Prostate gland (tissue), 2 donors: ENCODE measurements around the gene LRP4. TPM values are rescaled to one million over a fixed set of nuclear protein-coding genes. Genes with fewer than 3 reads are reported as not detected.

Source experiments
- DNase-seq: peaks from one replicate; pipeline ENCODE4 v3.0.0-alpha.2; 2019; ENCODE audit warnings: low spot score
- H3K27ac ChIP-seq, 2 donors: fragments of 200-600 bp; sonication (generic); 2 replicates each; pipeline ENCODE4 v1.5.1; 2017 to 2019
- H3K27me3 ChIP-seq: fragments of 200-600 bp; sonication (generic); replicated peaks from 2 replicates; pipeline ENCODE4 v1.5.1; 2019; ENCODE audit not compliant: insufficient read depth
- H3K36me3 ChIP-seq, 2 donors: fragments of 200-600 bp; sonication (generic); 1 replicate in 1 of 2; 2 replicates in 1 of 2; pipeline versions ENCODE4 v1.5.1 to v1.8.1; 2017 to 2019
- H3K4me1 ChIP-seq: fragments of 200-600 bp; sonication (generic); replicated peaks from 2 replicates; pipeline ENCODE4 v1.5.1; 2019
- H3K4me3 ChIP-seq, 2 donors: fragments of 200-600 bp; sonication (generic); 2 replicates each; pipeline ENCODE4 v1.5.1; 2017 to 2019
- H3K9me3 ChIP-seq: fragments of 200-600 bp; sonication (generic); 2 replicates; pipeline ENCODE4 v1.5.1; 2017
- POLR2A ChIP-seq: fragments of 450-650 bp; IDR thresholded peaks from one replicate; pipeline ENCODE4 v1.6.1; 2016; ENCODE audit warnings: antibody characterized with exemption, mild to moderate bottlenecking
- POLR2AphosphoS5 ChIP-seq: sonication (generic); formaldehyde crosslinking; IDR thresholded peaks from one replicate; pipeline ENCODE4 v1.6.1; 2017; ENCODE audit warnings: antibody characterized with exemption
- WGBS: methylation state at CpG from one replicate; pipeline ENCODE4 v1.1.5; 2018; 5-methylcytosine and 5-hydroxymethylcytosine counted together
- intact Hi-C: fragments of 100-400 bp; cut with DNase I; formaldehyde crosslinking; loops from one replicate; pipeline ENCODE4 v1.14.2; 2022
- total RNA-seq, 2 donors: library from RNA; depleted of rRNA; stranded (reverse); fragments of >200 nt; gene quantifications; one replicate each; pipeline ENCODE4 v1.1.0, GENCODE V29; 2016
- TF ChIP-seq, protein P1 (sequence below), 4 experiments: fragments of 200-600 bp in 2 of 4; fragments of 450-650 bp in 2 of 4; sonication (generic) in 2 of 4; IDR thresholded peaks; 1 replicate in 3 of 4; 2 replicates in 1 of 4; pipeline ENCODE4 v1.5.1; 2016 to 2019; ENCODE audit warnings: antibody characterized with exemption in 4 of 4, mild to moderate bottlenecking in 2 of 4, moderate library complexity in 2 of 4

The LRP4 gene
- total RNA-seq, 2 donors from 2014 or later, result 8.6 to 10.8 TPM

DNA sequence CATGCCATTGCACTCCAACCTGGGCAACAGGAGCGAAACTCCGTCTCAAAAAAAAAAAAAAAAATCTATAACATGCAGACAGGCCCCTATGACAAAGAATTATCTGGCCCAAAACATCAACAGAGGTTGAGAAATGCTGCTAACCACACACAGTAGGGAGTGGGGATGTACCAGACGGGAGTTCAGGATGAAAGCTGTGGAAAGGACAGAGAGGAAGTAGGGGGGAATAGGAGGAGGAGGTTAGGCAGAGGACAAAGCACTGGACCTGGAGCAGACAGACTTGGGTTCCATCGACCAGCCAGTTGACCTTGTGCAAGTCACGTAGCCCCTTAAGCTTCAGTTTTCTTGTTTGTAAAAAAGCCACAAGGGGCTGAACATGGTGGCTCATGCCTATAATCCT is 12.5 kb downstream of the LRP4 start:
- intact Hi-C loops, result no loop called here

DNA sequence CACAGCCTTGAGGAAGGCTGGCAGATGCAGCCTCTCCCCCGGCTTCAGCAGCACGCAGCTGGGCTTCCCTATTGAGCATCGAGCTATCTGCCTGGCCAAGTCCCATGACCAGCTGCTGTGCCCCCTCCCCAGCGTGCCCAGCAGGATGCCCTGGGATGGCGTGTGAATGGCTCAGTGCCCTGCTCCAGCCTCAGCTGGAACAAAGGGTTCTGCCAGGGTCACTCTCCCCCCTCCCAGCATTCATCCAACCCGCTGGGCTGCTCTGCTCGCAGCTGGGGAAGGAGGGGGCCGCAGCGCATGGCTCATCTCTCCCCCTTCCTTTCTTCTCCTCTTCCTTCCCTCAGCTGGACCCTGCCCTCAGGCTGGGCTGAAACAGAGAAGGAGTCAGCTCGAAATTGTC is 14.5 kb downstream of the LRP4 start:
- no peaks in the 10 kb centered on the region for H3K4me1 ChIP-seq
- H3K36me3 ChIP-seq, result no peaks in the 10 kb centered on the region
- intact Hi-C loops, result no loop called here
- WGBS, result 69% methylated on average over 10 of the region's 10 CpGs
- H3K4me3 ChIP-seq, result no peak overlapping the region
- H3K27me3 ChIP-seq, result no peaks in the 10 kb centered on the region
- no peak overlapping the region for H3K27ac ChIP-seq
- TF ChIP-seq POLR2A (no peak), POLR2AphosphoS5 (no peak)
- TF ChIP-seq, protein P1, sequence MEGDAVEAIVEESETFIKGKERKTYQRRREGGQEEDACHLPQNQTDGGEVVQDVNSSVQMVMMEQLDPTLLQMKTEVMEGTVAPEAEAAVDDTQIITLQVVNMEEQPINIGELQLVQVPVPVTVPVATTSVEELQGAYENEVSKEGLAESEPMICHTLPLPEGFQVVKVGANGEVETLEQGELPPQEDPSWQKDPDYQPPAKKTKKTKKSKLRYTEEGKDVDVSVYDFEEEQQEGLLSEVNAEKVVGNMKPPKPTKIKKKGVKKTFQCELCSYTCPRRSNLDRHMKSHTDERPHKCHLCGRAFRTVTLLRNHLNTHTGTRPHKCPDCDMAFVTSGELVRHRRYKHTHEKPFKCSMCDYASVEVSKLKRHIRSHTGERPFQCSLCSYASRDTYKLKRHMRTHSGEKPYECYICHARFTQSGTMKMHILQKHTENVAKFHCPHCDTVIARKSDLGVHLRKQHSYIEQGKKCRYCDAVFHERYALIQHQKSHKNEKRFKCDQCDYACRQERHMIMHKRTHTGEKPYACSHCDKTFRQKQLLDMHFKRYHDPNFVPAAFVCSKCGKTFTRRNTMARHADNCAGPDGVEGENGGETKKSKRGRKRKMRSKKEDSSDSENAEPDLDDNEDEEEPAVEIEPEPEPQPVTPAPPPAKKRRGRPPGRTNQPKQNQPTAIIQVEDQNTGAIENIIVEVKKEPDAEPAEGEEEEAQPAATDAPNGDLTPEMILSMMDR (IDR thresholded peaks at IDR 0.05), result no peak
- DNase-seq, result no peak
- no peaks in the 10 kb centered on the region for H3K9me3 ChIP-seq

More for the DNA sequence above, 12.5 kb downstream of the LRP4 start:
- H3K4me1 ChIP-seq, result no peaks in the 10 kb centered on the region
- no peaks in the 10 kb centered on the region for H3K36me3 ChIP-seq
- no peaks in the 10 kb centered on the region for H3K27me3 ChIP-seq
- no peaks in the 10 kb centered on the region for H3K9me3 ChIP-seq
- no peak overlapping the region for H3K4me3 ChIP-seq
- DNase-seq, result no peak
- no peak overlapping the region for H3K27ac ChIP-seq
- TF ChIP-seq POLR2A, result no peak
- no peak for TF ChIP-seq POLR2AphosphoS5
- TF ChIP-seq, protein P1 (IDR thresholded peaks at IDR 0.05), result no peak
- 94% methylated on average over 4 of the region's 5 CpGs for WGBS

DNA sequence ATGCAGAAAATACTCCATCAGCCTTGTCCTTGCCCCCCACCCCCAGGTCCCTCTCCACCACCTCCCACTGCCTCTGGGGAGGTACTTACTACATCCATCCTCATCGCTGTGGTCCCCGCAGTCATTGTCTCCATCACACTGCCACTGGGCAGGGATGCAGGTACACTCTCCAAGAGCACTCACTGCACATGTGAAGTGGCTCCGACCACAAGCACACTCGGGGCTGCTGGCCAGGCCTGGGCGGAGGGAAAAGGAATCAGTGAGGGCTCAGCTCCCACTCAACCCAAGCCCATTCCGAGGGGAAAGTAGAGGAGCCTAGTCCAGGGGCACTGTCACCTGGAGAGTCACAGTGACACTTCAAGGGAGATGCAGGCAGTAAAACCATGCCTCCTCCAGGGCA is 15.7 kb downstream of the LRP4 start:
- no peak overlapping the region for H3K27ac ChIP-seq
- TF ChIP-seq POLR2A (no peak), POLR2AphosphoS5 (no peak)
- TF ChIP-seq, protein P1 (IDR thresholded peaks at IDR 0.05), result no peak
- no peak for DNase-seq
- no peaks in the 10 kb centered on the region for H3K27me3 ChIP-seq
- intact Hi-C loops, result no loop called here
- H3K4me1 ChIP-seq, result no peaks in the 10 kb centered on the region
- H3K9me3 ChIP-seq, result no peaks in the 10 kb centered on the region
- no peaks in the 10 kb centered on the region for H3K36me3 ChIP-seq
- WGBS, result 84% methylated on average over 5 of the region's 6 CpGs
- H3K4me3 ChIP-seq, result no peak overlapping the region

DNA sequence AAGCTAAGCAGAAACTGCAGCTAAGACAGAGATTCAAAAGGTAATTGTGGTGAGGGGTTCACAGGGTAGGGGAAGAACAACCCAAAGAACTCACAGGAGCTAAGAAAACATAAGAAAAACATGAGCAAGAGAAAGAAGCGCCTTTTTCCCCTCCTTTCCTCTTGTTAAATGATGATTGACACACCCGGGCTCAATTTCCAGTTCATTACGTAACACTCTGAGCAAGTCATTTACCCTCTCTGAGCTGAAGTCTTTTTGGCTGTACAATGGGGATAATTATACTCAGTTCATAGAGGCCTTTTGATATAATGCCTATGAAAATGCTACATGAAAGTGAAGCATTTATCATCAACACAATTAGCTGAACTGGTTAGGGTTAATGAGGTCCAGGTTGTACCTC is 17.2 kb downstream of the LRP4 start:
- Histone ChIP-seq H3K27ac (no peak overlapping the region), H3K9me3 (no peaks in the 10 kb centered on the region), H3K4me1 (no peaks in the 10 kb centered on the region), H3K4me3 (no peak overlapping the region), H3K27me3 (no peaks in the 10 kb centered on the region), H3K36me3 (no peaks in the 10 kb centered on the region)
- intact Hi-C loops, result no loop called here
- DNase-seq, result no peak
- 78% methylated on average over 3 of the region's 3 CpGs for WGBS
- TF ChIP-seq POLR2AphosphoS5, result no peak
- TF ChIP-seq, protein P1 (IDR thresholded peaks at IDR 0.05), result no peak
- no peak for TF ChIP-seq POLR2A

DNA sequence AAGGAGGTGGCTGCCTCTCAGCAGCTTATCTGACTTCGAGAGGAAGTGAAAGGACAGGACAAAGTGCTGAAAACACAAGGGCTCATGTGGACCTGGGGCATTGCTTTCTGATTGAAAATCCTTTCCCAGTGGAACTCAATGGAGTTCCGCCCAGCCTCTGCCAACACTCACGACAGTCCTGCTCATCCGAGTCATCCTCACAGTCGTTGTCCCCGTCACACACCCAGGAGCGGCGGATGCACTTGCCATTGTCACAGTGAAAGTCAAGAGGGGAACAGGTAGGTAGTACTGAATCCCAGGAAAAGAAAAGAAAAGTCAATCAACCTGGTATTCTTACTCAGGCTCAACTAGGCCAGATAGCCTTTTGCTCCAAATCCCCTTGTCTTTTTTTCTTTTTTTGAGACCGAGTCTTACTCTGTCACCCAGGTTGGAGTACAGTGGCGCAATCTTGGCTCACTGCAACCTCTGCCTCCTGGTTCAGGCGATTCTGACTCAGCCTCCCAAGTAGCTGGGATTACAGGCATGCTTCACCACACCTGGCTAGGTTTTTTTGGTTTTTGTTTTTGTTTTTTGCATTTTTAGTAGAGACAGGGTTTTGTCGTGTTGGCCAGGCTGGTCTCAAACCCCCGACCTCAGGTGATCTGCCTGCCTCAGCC is 18.1 kb downstream of the LRP4 start:
- H3K9me3 ChIP-seq, result no peaks in the 10 kb centered on the region
- no peaks in the 10 kb centered on the region for H3K27me3 ChIP-seq
- no peaks in the 10 kb centered on the region for H3K36me3 ChIP-seq
- intact Hi-C loops, result no loop called here
- DNase-seq, result no peak
- no peak overlapping the region for H3K27ac ChIP-seq
- TF ChIP-seq POLR2A (no peak), POLR2AphosphoS5 (no peak)
- TF ChIP-seq, protein P1 (IDR thresholded peaks at IDR 0.05), result no peak
- H3K4me3 ChIP-seq, result no peak overlapping the region
- WGBS, result 91% methylated on average over 13 of the region's 13 CpGs
- H3K4me1 ChIP-seq, result no peaks in the 10 kb centered on the region
